Measurements from ENCODE around the gene OBP2B. TPM values are rescaled to one million over a fixed set of nuclear protein-coding genes. Genes with fewer than 3 reads are reported as not detected.
"Not testable (repeated sequence)": the region's sequence is repeated elsewhere in the genome, so short reads cannot be mapped to it uniquely, and the experiment has no call there.

OBP2B gene
- total RNA-seq, 1 experiment from 2014 or later, result not detected

DNA sequence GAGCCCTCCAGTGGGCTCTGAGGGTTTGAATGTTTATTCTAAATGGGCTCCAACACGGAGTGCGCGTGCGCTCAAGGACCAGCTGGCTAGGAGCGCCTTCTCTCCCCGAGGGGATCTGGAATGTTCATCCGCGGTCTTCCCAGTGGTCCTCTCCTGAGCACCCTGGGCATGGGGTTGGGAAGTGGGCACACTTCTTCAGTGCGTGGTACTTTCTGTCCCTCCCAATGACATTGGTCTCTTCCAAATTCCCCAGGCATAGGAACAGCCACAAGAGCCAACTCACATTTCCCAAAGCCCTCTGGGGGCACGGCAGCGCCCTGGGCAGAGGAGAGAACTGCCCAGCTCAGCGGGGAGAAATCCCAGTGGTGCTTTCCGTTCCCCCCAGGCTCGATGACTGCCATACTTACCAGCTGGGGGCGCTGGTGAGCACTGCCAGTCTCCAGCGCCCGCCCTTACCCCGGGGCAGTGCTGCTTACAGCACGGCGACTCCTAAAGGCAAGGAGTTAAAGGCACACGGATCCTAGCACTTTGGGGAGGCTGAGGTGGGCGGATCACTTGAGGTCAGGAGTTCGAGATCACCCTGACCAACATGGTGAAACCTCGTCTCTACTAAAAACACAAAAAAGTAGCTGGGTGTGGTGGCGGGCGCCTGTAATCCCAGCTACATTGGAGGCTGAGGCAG lies 29.9 kb upstream of the OBP2B start:
- peak; percentile 29 for DNase-seq (ENCODE audit: low spot score)

DNA sequence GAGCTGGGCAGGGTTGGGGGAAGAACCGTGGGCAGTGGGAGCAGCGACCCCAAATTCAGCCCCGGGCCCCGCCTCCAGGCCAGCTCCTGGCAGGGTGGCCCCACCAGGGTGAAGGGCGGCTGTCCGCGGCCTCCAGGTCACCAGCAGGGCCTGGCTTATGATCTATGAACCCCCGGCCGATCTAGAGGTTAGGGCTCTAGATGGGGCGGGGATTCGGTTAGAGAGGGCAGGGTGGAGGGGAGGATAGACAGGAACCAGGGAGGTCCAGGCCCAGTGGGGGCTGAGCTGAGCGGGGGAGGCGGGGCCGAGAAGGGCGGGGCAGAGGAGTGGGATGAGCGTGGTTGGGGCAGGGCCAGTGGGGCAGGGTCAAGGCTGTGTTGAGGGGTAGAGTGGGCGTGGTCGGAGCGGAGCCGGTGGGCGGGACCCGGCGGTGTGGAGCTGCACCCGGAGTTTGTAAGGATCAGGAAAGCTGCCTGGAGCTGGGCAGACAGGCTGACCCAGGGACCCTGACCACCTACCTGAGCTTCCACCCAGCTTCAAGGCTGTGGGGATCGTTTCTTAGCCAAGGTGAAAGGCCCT lies 29.3 kb upstream of the OBP2B start:
- DNase-seq (ENCODE audit: low spot score), result no peak

DNA sequence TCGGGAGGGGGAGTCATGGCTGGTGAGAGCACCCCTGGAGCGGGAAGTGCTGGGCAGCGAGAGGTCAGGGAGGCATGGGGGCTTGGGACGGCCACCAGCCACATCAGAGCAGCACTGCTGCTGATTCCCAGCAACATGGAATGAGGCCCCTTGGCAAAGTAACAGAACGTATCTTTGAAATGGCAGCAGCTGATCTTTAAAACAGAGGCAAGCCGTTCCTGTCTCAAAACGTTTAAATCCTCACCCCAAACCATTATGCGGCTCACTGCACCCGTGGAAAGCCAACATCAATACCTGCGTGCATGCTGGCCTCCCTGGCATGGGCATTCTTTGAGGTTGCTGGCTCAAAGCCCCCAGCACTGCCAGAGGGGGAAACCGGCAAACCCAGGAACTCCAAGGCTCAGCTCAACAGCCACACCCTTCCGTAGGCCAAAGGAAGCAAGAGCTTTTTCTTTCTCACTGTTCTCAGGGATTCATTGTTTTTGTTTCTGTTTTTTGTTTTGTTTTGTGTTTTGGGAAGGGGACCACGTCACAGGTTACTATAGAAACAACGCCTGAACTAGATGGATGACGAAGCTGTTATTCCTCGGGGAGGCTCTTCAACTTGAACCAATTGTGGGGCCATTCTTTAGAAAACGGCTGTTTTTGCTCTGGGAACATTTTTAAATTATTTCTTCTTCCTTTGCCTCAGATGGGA lies 28.1 kb upstream of the OBP2B start:
- DNase-seq (ENCODE audit: low spot score), result peak; percentile 62

DNA sequence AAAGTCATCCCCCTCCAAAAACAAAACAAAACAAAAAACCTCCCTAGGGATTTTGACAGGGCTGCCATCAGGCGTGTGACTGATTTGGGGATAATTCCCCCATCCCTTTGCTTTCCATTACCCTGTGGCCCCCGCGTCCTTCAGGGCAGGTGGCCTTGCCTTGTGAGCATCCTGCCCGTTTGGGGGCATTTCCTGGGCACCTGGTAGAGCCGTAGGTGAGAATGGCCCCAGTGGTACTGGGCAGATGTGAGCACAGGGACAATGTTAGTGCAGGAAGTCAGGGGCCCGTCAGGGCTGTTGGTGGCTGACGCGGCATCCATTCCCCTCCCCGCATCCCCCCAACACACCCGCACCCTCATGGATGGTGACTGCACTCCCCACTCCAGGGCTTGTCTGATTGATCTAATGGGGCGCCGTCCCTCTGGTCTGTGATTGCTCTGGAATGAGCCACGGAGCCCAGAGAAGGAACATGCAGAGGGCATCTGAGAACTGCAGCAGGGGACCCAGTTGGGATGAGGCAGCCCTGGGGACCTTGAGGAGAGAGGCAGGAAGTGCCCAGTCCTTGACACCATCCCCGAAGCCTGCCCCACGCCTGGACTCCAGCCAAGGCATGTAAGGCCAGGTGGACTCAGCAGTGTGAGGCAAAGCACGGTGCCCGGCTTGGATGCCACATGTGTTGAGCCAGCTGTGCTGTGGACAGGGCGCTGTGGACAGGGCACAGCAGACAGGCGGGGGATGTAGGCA lies 27.4 kb upstream of the OBP2B start:
- DNase-seq (ENCODE audit: low spot score), result not testable (repeated sequence)

DNA sequence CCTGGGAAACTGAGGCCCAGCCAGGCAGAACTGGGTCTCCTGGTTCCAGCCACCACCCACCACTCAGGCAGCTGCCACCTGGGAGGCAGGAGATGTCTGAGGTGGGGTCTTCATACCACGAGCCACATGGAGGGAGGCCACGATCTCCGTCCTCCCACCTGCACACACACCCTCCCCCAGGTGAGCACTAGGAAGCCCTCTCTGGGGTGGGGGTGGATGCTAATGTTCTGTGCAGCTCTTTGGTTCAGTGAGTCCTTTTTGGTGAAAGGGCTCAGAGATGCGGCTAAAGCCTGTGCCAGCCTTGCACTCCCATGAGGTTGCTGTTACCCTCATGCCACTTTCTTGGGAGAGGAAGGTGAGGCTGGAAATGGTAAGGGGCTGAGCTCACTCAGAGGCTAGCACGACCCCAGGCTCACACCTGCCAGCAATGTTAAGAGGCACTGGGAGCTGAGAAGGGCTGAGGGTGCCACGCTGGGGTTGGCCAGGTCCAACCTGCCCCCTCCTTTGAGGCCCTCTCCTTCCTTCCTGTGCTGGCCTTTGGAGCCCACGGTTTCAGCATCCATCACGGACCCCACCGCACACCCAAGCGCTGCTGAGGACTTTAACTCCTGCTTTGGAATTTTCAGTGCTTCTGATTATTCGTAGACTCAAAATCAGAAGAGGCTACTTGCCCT lies 26.6 kb upstream of the OBP2B start:
- no peak for DNase-seq (ENCODE audit: low spot score)

DNA sequence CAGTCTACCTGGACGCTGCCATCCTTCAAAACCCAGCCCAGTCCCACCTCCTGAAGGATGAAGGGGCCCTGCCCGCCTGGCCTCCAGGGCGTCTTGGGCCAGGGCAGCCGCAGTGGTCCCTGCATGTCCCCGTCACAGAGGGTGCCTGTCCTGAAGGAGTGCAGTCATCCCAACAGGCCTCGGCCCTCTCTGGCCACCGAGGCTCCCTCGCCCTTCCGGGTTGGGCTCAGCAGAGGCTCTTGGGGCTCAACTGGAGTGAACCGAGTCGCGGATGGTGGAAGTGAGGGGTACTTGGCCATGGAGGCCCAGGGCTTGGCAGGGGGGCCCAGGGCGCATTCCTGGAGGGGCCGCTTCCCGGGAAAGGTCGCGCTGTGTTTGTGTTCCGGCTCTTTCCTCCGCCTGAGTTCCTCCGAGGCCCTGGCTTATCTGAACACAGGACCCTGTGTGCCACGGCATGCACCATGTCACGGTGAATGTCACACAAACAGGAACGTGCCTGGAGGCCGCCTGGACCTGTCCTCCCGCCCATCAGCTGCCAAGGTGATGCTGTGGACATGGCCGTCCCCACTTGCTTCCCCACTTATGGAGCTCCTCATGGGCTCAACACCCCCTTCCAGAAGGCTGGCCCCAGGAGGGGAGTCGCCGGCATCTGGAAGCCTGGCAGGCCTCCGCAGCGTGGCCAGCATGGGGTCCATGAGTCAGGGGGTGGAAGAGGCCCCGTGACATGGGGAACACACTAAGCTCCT lies 25.7 kb upstream of the OBP2B start:
- DNase-seq (ENCODE audit: low spot score), result no peak

DNA sequence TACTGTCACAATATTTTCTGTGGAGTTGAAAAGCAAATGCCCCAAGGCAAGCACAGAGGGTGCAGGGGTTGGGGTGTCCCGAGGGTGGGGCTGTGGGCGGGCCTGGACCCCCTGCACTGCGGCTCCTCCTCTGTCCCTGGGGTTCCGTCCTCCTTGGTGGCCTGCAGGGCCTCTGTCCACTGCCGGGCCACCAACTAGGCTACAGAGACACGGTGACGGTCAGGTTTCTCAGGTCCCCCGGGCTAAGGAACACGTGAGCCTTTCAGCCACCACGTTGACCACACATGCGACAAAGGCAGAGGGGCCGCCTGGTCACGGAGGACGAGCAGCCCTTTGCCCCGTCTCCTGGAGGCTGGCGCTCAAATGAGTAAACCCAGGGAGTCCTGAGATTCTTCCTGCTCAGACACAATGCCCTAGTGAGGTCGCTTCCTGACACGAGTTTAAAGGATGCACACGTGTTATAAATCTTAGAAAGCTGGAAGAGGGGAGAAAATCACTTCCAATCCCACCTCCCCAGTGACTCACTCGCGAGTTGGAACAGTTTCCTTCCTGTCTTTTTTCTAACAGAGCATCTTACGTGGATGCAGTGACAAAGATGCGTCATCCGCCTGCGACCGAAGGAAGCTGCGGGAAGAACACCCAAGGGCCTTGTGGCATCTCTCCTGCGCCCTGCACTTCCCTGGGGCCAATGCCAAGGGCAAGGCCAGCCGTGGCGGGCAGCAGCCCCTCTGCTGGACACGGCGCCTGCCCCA lies 24.8 kb upstream of the OBP2B start:
- DNase-seq (ENCODE audit: low spot score), result no peak

DNA sequence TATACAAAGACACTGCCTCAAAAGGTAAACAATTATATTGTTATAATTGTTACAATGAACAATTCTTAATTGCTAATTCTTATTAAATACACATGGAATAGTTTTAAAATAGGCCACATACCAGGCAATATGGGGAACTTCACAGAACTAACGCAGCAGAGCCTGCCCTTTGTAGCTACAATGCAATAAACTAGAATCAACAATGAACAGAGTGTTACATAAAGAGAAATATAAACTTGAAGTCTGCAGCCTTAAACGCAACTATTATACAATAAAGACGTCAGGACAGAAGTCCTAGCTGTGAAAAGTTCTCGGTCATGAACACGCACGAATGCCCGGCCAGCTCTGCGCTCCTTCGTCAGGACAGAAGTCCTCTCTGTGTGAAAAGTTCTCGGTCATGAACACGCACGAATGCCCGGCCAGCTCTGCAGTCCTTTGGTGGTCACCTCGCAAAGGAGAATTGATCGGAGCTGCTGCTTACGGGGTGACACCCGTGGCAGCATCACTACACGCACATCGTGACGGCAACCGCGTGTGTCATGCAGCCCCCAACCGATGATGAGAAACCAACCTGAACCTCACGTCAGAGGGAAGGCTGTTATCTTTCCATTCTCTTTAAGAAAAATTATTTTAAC lies 23.0 kb upstream of the OBP2B start:
- DNase-seq (ENCODE audit: low spot score), result not testable (repeated sequence)

DNA sequence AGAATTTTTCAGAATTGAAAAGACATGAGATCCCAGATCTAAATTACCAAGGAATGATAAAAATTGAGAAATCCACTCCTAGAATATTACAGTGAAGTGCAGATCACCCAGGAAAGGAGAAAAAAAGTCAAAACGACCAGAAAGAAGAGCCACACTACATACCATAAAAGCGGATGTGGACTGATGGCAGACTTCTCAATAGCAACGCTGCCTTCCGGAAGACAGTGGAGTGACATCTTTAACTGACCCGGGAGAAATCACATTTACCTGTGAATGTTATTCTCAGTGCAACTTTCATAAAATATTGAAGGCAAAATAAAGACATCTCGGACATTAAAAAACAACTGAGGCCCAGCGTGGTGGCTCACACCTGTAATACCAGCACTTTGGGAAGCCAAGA lies 21.5 kb upstream of the OBP2B start:
- not testable (repeated sequence) for DNase-seq (ENCODE audit: low spot score)

DNA sequence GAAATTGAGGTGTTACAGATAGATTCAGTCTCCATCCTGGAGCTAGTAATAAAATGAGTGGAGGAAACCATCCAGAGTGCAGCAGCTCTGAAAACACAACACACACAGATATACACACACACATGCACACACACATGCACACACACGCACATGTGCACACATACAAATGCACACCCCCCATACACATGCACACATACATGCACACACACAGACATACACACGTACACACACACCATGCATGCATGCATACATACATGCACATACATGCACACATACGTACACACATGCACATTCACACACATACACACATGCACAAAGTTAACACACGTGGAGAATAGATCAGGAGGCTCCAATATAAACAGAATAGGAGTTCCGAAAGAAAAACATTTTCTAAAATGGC lies 21.0 kb upstream of the OBP2B start:
- DNase-seq (ENCODE audit: low spot score), result no peak

DNA sequence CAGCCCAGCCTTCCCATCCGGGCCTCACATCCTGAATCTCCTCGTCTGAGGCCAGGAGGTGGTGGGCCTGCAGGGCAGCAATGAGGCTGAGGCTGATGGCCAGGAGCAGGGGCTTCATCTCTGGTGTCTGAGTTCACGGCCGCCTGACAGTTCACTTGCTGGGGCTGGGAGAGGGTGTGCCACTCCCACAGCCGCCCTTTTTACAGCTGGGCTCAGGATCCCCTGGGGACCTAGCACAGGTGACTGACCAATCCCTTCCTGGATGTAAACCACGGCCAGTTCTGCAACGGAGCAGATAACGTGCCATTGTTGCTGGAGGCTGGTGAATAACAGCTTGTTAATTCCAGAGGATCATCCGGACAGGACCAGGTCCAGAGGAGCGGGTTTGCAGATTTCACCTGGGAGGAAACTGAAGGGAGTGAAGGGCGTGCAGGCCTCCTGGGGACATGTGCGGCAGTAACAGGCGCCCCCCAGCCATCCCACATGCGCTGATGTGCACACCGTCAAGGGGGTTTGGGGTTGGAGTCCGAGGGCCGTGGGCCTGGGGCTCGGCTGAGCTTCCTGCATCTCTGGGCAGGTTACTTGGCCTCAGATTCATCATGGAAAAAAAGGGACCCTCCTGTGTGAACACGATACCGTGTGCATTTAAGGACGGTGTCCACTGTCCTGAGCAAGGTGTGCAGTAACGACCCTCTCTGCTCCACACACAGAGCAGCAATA lies 19.6 kb upstream of the OBP2B start:
- not testable (repeated sequence) for DNase-seq (ENCODE audit: low spot score)

DNA sequence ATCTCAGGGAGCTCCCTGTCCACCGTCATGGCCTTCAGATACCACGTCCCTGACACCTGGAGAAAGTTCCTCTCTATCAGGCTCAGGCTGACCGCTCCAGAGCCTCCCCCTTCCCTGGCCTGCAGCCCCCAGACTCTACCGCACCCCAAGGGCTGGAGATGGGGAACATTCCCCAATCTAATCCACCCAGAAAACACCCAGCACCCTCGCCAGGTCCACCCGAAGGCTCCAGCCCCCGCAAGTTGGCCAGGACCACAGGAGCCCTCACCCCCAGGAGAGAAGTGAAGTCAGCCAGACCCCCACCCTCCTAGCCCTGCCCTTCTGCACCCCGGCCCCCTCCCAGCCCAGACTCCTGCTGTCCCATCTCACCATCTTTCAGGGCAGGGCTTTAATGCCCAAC lies 18.9 kb upstream of the OBP2B start:
- DNase-seq (ENCODE audit: low spot score), result not testable (repeated sequence)

DNA sequence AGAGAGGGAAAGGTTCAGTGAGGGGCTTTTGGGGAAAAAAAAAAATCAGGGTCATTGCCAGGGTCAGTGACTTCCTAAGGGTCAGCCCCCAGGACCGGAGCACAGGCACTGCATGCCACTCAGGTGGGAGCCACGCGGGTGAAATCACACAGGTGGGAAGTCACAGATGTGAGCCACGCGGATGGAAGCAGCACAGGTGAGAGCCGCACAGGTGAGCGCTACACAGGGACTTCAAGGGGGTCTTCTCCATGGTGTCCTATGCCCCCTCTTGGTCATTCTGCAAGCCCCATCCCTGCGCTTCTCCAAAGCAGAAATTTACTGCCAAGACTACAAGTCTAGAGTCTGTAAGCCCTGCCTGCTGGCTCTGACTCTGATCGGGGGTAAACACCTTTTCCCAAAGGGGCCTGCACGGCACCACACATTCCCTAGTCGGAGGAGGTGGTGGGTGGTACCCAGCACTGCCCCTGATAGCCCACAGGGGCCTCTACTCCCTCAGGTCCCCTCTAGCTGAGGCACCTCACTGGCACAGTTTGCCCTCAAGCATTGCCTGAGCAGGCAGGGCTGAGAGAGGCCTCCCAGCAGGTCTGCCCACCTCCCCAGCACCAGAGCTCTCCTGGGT lies 18.3 kb upstream of the OBP2B start:
- no peak for DNase-seq (ENCODE audit: low spot score)

DNA sequence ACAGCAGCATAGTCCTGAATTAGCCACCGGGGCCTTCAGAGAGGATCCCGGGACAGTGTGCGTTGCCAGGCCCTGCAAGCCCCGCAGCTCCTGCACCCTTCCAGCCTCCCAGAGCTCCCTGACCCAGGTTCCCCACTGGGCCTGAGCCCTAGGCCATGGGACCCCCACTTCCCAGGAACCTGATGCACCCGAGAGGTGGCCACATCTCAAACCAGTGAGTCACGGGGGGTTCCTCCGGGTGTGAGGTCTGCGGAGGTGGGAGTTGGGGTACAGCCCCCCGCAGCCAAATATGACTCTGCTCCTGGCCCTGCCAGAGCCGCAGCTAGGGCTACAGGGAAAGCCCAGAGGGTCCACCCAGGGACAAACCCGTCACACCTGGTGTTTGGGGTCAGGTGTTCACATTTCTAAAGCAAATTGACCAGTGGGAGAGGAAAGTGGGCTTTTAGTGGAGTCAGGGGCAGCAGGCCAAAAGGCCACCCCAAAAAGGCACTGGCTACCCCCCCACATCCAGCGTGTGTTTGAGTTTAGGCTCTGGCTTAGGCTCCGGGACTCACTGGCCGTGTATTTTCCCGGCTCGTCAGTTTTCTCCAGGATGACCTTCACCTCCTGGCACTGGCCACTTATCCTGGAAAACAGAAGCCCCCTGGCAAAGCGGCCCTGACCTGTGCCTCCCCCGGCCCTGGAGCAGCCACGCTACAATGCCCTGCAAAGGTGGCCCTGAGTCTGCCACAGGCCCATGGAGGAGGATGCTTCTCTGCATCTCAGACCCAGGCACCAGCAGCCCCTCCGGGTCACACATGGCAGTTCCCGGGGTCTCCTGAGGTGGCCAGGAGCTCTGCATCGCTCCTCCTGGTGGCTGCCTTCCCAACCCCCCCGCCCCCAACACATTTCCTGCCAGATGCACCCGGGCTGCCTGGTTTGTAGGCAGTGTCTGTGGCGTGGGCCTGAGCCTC lies 17.4 kb upstream of the OBP2B start:
- DNase-seq (ENCODE audit: low spot score), result no peak

DNA sequence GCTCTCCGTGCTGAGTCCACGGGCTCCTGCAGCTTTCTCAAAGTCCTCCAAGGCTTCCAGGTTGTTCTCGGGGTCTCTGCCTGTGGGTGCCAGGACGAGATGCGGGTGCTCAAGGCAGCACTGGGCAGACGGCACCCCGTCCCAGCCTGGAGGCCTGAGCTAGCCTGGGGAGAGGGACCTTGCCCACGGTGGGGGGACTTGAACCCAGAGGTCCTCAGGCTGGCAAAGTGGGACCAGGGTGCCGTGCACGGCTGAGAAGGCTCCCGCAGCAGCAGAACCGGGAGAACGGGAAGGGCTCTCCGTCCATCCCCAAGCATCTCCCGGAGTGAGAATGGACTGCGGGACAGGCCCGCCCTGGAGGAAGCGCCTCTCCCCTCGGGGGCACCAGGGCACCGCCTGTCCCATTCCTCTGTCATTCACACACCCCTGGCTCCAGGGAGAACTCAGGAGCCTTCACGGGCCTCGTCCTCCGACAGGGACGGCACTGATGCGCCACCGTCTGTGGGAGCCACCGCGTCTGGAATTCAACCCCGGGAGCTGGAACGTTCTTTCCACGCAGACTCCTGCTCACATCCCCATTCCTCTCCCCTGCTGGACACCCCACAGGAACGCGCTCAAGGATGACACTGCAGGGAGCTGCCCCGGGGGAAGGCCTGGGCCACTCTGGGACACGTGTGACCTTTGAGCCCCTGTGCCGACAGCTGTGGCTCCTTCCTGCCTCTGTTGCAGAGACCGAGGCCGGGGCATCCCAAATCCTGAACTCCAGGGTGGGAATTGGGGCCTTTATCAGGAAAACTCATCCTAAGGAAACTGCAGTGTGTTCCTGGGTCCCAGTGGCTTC lies 16.3 kb upstream of the OBP2B start:
- DNase-seq (ENCODE audit: low spot score), result no peak

DNA sequence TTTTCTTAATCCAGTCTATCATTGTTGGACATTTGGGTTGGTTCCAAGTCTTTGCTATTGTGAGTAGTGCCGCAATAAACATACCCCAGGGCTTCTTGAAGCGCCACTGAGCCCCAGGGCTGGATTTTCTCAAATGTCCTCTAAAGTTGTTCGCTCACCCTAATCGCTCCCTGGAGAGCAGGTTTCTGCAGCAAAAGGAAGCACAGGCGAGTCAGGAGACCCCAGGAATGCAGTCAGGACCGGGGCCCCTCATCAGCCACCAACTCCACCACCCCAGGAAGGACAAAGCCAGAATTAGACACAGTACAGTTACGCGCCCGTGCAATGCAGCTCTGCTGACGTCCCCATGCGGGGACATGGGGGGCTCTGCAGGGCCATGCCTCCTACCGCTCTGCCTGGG lies 15.7 kb upstream of the OBP2B start:
- no peak for DNase-seq (ENCODE audit: low spot score)

Measured in H4 (cell line).